HepG2 (cell line): Measurements from ENCODE around the gene FBXO11. TPM values are rescaled to one million over a fixed set of nuclear protein-coding genes. Genes with fewer than 3 reads are reported as not detected.

Experiments used
- AGO2 ChIP-seq: fragments of 200-400 bp; formaldehyde crosslinking; optimal IDR thresholded peaks from 2 replicates; pipeline ENCODE3; 2017; ENCODE audit warnings: mild to moderate bottlenecking, low read depth, low read length, moderate library complexity
- IRX3 ChIP-seq: sonication (generic); formaldehyde crosslinking; IDR thresholded peaks from 2 replicates; pipeline ENCODE4 v1.8.1; 2023; ENCODE audit warnings: mild to moderate bottlenecking, low read depth, missing genetic modification reagents, borderline replicate concordance
- PLSCR1 ChIP-seq: sonication (generic); formaldehyde crosslinking; IDR thresholded peaks from 2 replicates; pipeline ENCODE4 v1.5.0; 2020; ENCODE audit warnings: missing genetic modification reagents, mild to moderate bottlenecking, borderline replicate concordance
- SNAPC2 ChIP-seq: sonication (generic); formaldehyde crosslinking; IDR thresholded peaks from 2 replicates; pipeline ENCODE4 v1.8.1; 2022; ENCODE audit warnings: mild to moderate bottlenecking, missing genetic modification reagents
- TBL1XR1 ChIP-seq: fragments of 150-350 bp; IDR thresholded peaks from 2 replicates; pipeline ENCODE4 v1.6.1; 2014; ENCODE audit warnings: borderline replicate concordance, low read length; ENCODE audit not compliant: partially characterized antibody
- TSC22D2 ChIP-seq: sonication (generic); formaldehyde crosslinking; IDR thresholded peaks from 2 replicates; pipeline ENCODE4 v1.5.1; 2020; ENCODE audit warnings: missing genetic modification reagents, mild to moderate bottlenecking, borderline replicate concordance
- ZBTB37 ChIP-seq: sonication (generic); formaldehyde crosslinking; IDR thresholded peaks from 2 replicates; pipeline ENCODE4 v1.4.0; 2020; ENCODE audit warnings: mild to moderate bottlenecking, missing genetic modification reagents
- ZHX1 ChIP-seq: sonication (generic); formaldehyde crosslinking; IDR thresholded peaks from 2 replicates; pipeline ENCODE4 v1.8.1; 2022; ENCODE audit warnings: low read depth, mild to moderate bottlenecking, missing genetic modification reagents
- ZMAT3 ChIP-seq: sonication (generic); formaldehyde crosslinking; conservative IDR thresholded peaks from 2 replicates; pipeline ENCODE4 v1.7.0; 2021; ENCODE audit warnings: missing genetic modification reagents
- ZNF142 ChIP-seq: sonication (generic); formaldehyde crosslinking; IDR thresholded peaks from 2 replicates; pipeline ENCODE4 v1.4.0; 2020; ENCODE audit warnings: missing genetic modification reagents
- ZNF296 ChIP-seq: sonication (generic); formaldehyde crosslinking; conservative IDR thresholded peaks from 2 replicates; pipeline ENCODE4 v1.5.0; 2020; ENCODE audit warnings: mild to moderate bottlenecking, missing genetic modification reagents
- ZNF576 ChIP-seq: sonication (generic); formaldehyde crosslinking; IDR thresholded peaks from 2 replicates; pipeline ENCODE4 v1.4.0; 2020; ENCODE audit warnings: mild to moderate bottlenecking, missing genetic modification reagents
- ZNF839 ChIP-seq: sonication (generic); formaldehyde crosslinking; IDR thresholded peaks from 2 replicates; pipeline ENCODE4 v1.4.0; 2020; ENCODE audit warnings: missing genetic modification reagents, mild to moderate bottlenecking, borderline replicate concordance
- ZUFSP ChIP-seq: sonication (generic); formaldehyde crosslinking; IDR thresholded peaks from 2 replicates; pipeline ENCODE4 v1.9.0; 2021; ENCODE audit warnings: missing genetic modification reagents, mild to moderate bottlenecking, borderline replicate concordance
- polyA plus RNA-seq, 8 experiments: library from polyadenylated mRNA; depleted of rRNA in 3 of 8; stranded (reverse) in 7 of 8; unstranded in 1 of 8; fragments of >200 nt; fragmentation: Illumina TruSeq in 4 of 8; extraction: Trizol in 4 of 8; gene quantifications; 2 replicates each; pipeline versions ENCODE4 v1.2.1 to v1.2.3, GENCODE V29; 2011 to 2016; ENCODE audit warnings: low read depth in 4 of 8, missing spikeins in 1 of 8, mixed read lengths in 1 of 8; ENCODE audit not compliant: insufficient read depth in 1 of 8
- total RNA-seq, 5 experiments: library from RNA; depleted of rRNA; stranded (reverse); fragments of >200 nt; fragmentation: Illumina TruSeq; extraction: Trizol; gene quantifications; 2 replicates each; pipeline ENCODE4 v1.2.3, GENCODE V29; 2016; ENCODE audit warnings: low read depth in 1 of 5

FBXO11 gene
- total and polyA plus RNA-seq, 2 of the 13 experiments (the other 11 are each of a cell fraction or from before 2014, with no cell fraction given) = 27.9 to 47.6 TPM

GRCh38 chr2:47783486-47784351 is 122.6 kb downstream of the FBXO11 start (continued):
- no peak for TF ChIP-seq ZUFSP (CRISPR knock-in tag)
- TF ChIP-seq PLSCR1 (CRISPR knock-in tag) = no peak
- no peak for TF ChIP-seq ZHX1 (CRISPR knock-in tag)
- TF ChIP-seq IRX3 (CRISPR knock-in tag) = no peak
- TF ChIP-seq ZNF296 (CRISPR knock-in tag) = no peak
- TF ChIP-seq ZNF576 (CRISPR knock-in tag) = no peak
- no peak for TF ChIP-seq TSC22D2
- peak; percentile 9; the same call in 1 of the 2 replicates for TF ChIP-seq SNAPC2 (CRISPR knock-in tag)
- TF ChIP-seq ZNF142 (CRISPR knock-in tag) = no peak
- no peak for TF ChIP-seq ZNF839
- peak; percentile 51; the same call in 1 of the 2 replicates for TF ChIP-seq ZMAT3 (CRISPR knock-in tag)
- no peak for TF ChIP-seq ZBTB37 (CRISPR knock-in tag)
- no peak for TF ChIP-seq TBL1XR1
- TF ChIP-seq AGO2 = peak; percentile 30
